H9 (cell line): Measurements from ENCODE around the gene DOC2B. TPM values are rescaled to one million over a fixed set of nuclear protein-coding genes. Genes with fewer than 3 reads are reported as not detected.

Source experiments
- DNase-seq: peaks from one replicate; pipeline ENCODE4 v3.0.0-alpha.2; 2017
- H2AFZ ChIP-seq: one replicate; pipeline ENCODE4 v1.6.1; 2013; ENCODE audit warnings: mild to moderate bottlenecking, low read length, control low read depth, moderate library complexity
- H2AK5ac ChIP-seq: 2 replicates; pipeline ENCODE4 v1.6.1; 2013; ENCODE audit warnings: low read length, control low read depth, mixed read lengths; ENCODE audit not compliant: insufficient read length
- H2BK120ac ChIP-seq: one replicate; pipeline ENCODE4 v1.6.1; 2013; ENCODE audit warnings: low read depth, mild to moderate bottlenecking, low read length, control low read depth, inconsistent platforms; ENCODE audit not compliant: poor library complexity, severe bottlenecking
- H2BK12ac ChIP-seq: 2 replicates; pipeline ENCODE4 v1.6.1; 2013; ENCODE audit warnings: low read length, control low read depth, mixed read lengths, low read depth; ENCODE audit not compliant: insufficient read length
- H2BK15ac ChIP-seq: 2 replicates; pipeline ENCODE4 v1.6.1; 2013; ENCODE audit warnings: low read depth, low read length, control low read depth
- H2BK20ac ChIP-seq: one replicate; pipeline ENCODE4 v1.6.1; 2013; ENCODE audit warnings: low read depth, mild to moderate bottlenecking, low read length, control low read depth, inconsistent platforms; ENCODE audit not compliant: poor library complexity, severe bottlenecking
- H2BK5ac ChIP-seq: 2 replicates; pipeline ENCODE4 v1.6.1; 2013; ENCODE audit warnings: low read length, control low read depth, mixed read lengths; ENCODE audit not compliant: insufficient read length
- H3K14ac ChIP-seq: 2 replicates; pipeline ENCODE4 v1.6.1; 2013; ENCODE audit warnings: low read length, control low read depth; ENCODE audit not compliant: insufficient read depth
- H3K18ac ChIP-seq: 2 replicates; pipeline ENCODE4 v1.6.1; 2013; ENCODE audit warnings: low read depth, mild to moderate bottlenecking, mixed read lengths, low read length, control low read depth; ENCODE audit not compliant: insufficient read length
- H3K23ac ChIP-seq: 2 replicates; pipeline ENCODE4 v1.6.1; 2013; ENCODE audit warnings: low read length, control low read depth, mixed read lengths, low read depth; ENCODE audit not compliant: insufficient read length
- H3K23me2 ChIP-seq: 2 replicates; pipeline ENCODE4 v1.6.1; 2013; ENCODE audit warnings: low read depth, mild to moderate bottlenecking, mixed read lengths, low read length, control low read depth; ENCODE audit not compliant: insufficient read length, poor library complexity, severe bottlenecking
- H3K27ac ChIP-seq: 2 replicates; pipeline ENCODE4 v1.5.1; 2013; ENCODE audit warnings: low read length, control low read depth, mixed read lengths, low read depth; ENCODE audit not compliant: insufficient read length
- H3K27me3 ChIP-seq: 2 replicates; pipeline ENCODE4 v1.6.1; 2013; ENCODE audit warnings: low read length, control low read depth, inconsistent platforms; ENCODE audit not compliant: insufficient read depth
- H3K4ac ChIP-seq: 2 replicates; pipeline ENCODE4 v1.6.1; 2013; ENCODE audit warnings: low read depth, mild to moderate bottlenecking, control low read depth, inconsistent platforms, low read length, moderate library complexity
- H3K4me1 ChIP-seq: 2 replicates; pipeline ENCODE4 v1.6.1; 2013; ENCODE audit warnings: low read length, control low read depth, inconsistent platforms; ENCODE audit not compliant: insufficient read depth
- H3K4me2 ChIP-seq: 2 replicates; pipeline ENCODE4 v1.6.1; 2013; ENCODE audit warnings: low read length, control low read depth, mixed read lengths; ENCODE audit not compliant: insufficient read length, insufficient read depth
- H3K56ac ChIP-seq: 2 replicates; pipeline ENCODE4 v1.6.1; 2013; ENCODE audit warnings: low read depth, mild to moderate bottlenecking, mixed read lengths, low read length, control low read depth; ENCODE audit not compliant: insufficient read length
- H3K79me1 ChIP-seq: 2 replicates; pipeline ENCODE4 v1.6.1; 2013; ENCODE audit warnings: low read depth, mild to moderate bottlenecking, moderate library complexity, low read length, control low read depth, inconsistent platforms; ENCODE audit not compliant: insufficient read depth, poor library complexity, severe bottlenecking
- H3K79me2 ChIP-seq: 2 replicates; pipeline ENCODE4 v1.6.1; 2013; ENCODE audit warnings: low read length, control low read depth, inconsistent platforms; ENCODE audit not compliant: insufficient read depth
- H3K9ac ChIP-seq: 2 replicates; pipeline ENCODE4 v1.6.1; 2013; ENCODE audit warnings: low read length, control low read depth, mixed read lengths; ENCODE audit not compliant: insufficient read length; ENCODE audit errors: extremely low read depth
- H3K9me3 ChIP-seq: one replicate; pipeline ENCODE4 v1.6.1; 2013; ENCODE audit warnings: low read depth, low read length, inconsistent platforms; ENCODE audit not compliant: control insufficient read depth
- H3T11ph ChIP-seq: one replicate; pipeline ENCODE4 v1.6.1; 2013; ENCODE audit warnings: mild to moderate bottlenecking, low read length, control low read depth, inconsistent platforms
- H4K20me1 ChIP-seq: one replicate; pipeline ENCODE4 v1.6.1; 2013; ENCODE audit not compliant: control insufficient read depth, insufficient read length, insufficient read depth
- H4K5ac ChIP-seq: 2 replicates; pipeline ENCODE4 v1.6.1; 2013; ENCODE audit warnings: low read depth, mild to moderate bottlenecking, mixed read lengths, low read length, control low read depth; ENCODE audit not compliant: insufficient read length
- H4K8ac ChIP-seq: replicated peaks from 2 replicates; pipeline ENCODE4 v1.6.1; 2013; ENCODE audit warnings: low read length, control low read depth, mixed read lengths, low read depth; ENCODE audit not compliant: insufficient read length
- H4K91ac ChIP-seq: 2 replicates; pipeline ENCODE4 v1.6.1; 2013; ENCODE audit warnings: low read depth, mild to moderate bottlenecking, moderate library complexity, mixed read lengths, low read length, control low read depth; ENCODE audit not compliant: insufficient read length
- H3K27ac Mint-ChIP-seq, 3 experiments: 2 replicates in 2 of 3; 3 replicates in 1 of 3; pipeline ENCODE4 v1.8.0; 2020 to 2021; ENCODE audit warnings: mixed read lengths in 3 of 3, mild to moderate bottlenecking in 1 of 3, moderate library complexity in 1 of 3
- H3K27me3 Mint-ChIP-seq: 2 replicates; pipeline ENCODE4 v1.8.0; 2021; ENCODE audit warnings: low read depth, mild to moderate bottlenecking, moderate library complexity, mixed read lengths
- H3K36me3 Mint-ChIP-seq, 3 experiments: 2 replicates in 2 of 3; 3 replicates in 1 of 3; pipeline ENCODE4 v1.8.0; 2020 to 2021; ENCODE audit warnings: low read depth in 3 of 3, mixed read lengths in 3 of 3; ENCODE audit not compliant: insufficient read depth in 1 of 3
- H3K4me1 Mint-ChIP-seq, 2 experiments: 2 replicates each; pipeline ENCODE4 v1.8.0; 2020; ENCODE audit warnings: mixed read lengths in 2 of 2
- H3K4me3 Mint-ChIP-seq, 2 experiments: 2 replicates in 1 of 2; 3 replicates in 1 of 2; pipeline ENCODE4 v1.8.0; 2020 to 2021; ENCODE audit warnings: mild to moderate bottlenecking in 2 of 2, mixed read lengths in 2 of 2, moderate library complexity in 1 of 2
- H3K9me3 Mint-ChIP-seq, 2 experiments: 2 replicates in 1 of 2; 3 replicates in 1 of 2; pipeline ENCODE4 v1.8.0; 2020; ENCODE audit warnings: mild to moderate bottlenecking in 2 of 2, mixed read lengths in 2 of 2, moderate library complexity in 1 of 2
- CTCF ChIP-seq: fragments of 200-600 bp; sonication (generic); conservative IDR thresholded peaks from 3 replicates; pipeline ENCODE4 v1.8.0; 2021; ENCODE audit warnings: antibody characterized with exemption, mild to moderate bottlenecking
- WGBS: extraction: QIAGEN DNeasy Blood & Tissue Kit; methylation state at CpG from one replicate; pipeline ENCODE4 v1.1.7; 2013; ENCODE audit warnings: missing lambda C conversion rate, low lambda C conversion rate, mixed read lengths; ENCODE audit not compliant: insufficient read length; ENCODE audit errors: extremely low coverage; 5-methylcytosine and 5-hydroxymethylcytosine counted together
- total RNA-seq: library from RNA; stranded (reverse); gene quantifications from 2 replicates; pipeline ENCODE4 v1.2.1, GENCODE V29; 2021

Gene DOC2B
- total RNA-seq, 1 experiment from 2014 or later = 2.1 TPM

GRCh38 chr17:149897-150584, 31.4 kb downstream of the DOC2B start:
- H3T11ph ChIP-seq = no peak overlapping the region
- no peaks in the 10 kb centered on the region for H3K4me1 ChIP-seq
- no peak overlapping the region for H4K8ac ChIP-seq
- Mint-ChIP-seq H3K27me3 (peaks cover 2% of the 10 kb centered on the region), H3K4me1 (no peaks in the 10 kb centered on the region), H3K36me3 (no peaks in the 10 kb centered on the region), H3K9me3 (no peaks in the 10 kb centered on the region), H3K27ac (no peak overlapping the region), H3K4me3 (no peak overlapping the region)
- H3K27ac ChIP-seq = no peak overlapping the region
- no peak overlapping the region for H3K23ac ChIP-seq
- no peak overlapping the region for H2BK12ac ChIP-seq
- no peaks in the 10 kb centered on the region for H3K79me2 ChIP-seq
- H2BK20ac ChIP-seq = no peak overlapping the region
- H2BK15ac ChIP-seq = no peak overlapping the region
- no peak overlapping the region for H3K4me2 ChIP-seq
- no peak for TF ChIP-seq CTCF
- no peak overlapping the region for H3K9ac ChIP-seq
- no peak overlapping the region for H2AK5ac ChIP-seq
- no peak overlapping the region for H2AFZ ChIP-seq
- H3K9me3 ChIP-seq = no peaks in the 10 kb centered on the region
- no peak overlapping the region for H3K18ac ChIP-seq
- no peaks in the 10 kb centered on the region for H4K20me1 ChIP-seq
- H3K27me3 ChIP-seq = no peaks in the 10 kb centered on the region
- no peak for DNase-seq
- no peak overlapping the region for H3K56ac ChIP-seq
- no CpG with 5 or more reads among the region's 9 CpGs for WGBS
- H2BK120ac ChIP-seq = no peak overlapping the region
- H4K5ac ChIP-seq = no peak overlapping the region
- H4K91ac ChIP-seq = no peak overlapping the region
- H2BK5ac ChIP-seq = no peak overlapping the region
- no peak overlapping the region for H3K4ac ChIP-seq
- no peaks in the 10 kb centered on the region for H3K23me2 ChIP-seq
- H3K14ac ChIP-seq = no peak overlapping the region
- no peaks in the 10 kb centered on the region for H3K79me1 ChIP-seq
